IPS DF 4.7 (cell line): Measurements from ENCODE around the gene ASTN2.

Experiments
- DNase-seq: peaks from one replicate; pipeline ENCODE4 v3.0.0-alpha.2; 2013; ENCODE audit warnings: low spot score; ENCODE audit errors: extremely low read depth

The ASTN2 gene

GRCh38 chr9:117368684-117369230 is 46.1 kb downstream of the ASTN2 start:
- no peak for DNase-seq

DNA sequence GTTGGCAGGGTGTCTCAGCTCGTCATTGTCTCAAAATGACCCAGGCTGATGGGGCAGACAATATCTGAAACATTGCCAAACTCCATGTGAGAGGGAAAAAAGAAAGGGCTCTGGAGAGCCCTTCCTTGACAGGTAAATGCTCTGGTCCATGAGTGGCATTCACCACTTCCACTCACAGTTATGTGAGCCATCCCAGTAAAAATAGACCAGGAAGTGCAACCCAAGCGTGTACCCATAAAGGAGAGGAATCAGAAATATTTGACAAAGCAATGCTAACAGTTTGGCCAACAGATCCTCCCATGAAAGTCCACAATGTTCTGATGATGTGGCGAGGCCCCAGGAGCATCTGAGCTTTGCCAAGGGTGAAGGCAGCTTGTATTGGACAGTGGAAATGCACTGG is 49.4 kb downstream of the ASTN2 start:
- no peak for DNase-seq

GRCh38 chr9:117363006-117363405 is 51.9 kb downstream of the ASTN2 start:
- no peak for DNase-seq

DNA sequence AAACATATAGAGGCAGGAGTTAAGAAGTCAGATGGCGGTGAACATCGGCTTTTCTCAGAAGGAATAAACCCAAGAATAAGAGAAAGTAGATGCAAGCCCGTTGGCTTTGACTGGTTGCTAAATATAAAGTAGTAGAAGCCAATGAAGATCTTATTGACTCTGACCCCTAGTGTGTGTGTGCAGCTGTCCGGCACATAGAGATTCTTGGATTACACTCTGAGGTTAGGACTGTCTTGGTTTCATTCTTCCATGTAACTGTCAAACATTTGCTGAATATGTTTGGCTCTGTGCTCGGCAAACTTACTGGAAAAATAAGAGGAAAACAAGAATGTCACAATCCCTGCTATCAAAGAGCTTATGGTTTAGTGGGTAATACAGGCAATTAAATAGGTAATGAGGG is 54.9 kb downstream of the ASTN2 start:
- DNase-seq: no peak

DNA sequence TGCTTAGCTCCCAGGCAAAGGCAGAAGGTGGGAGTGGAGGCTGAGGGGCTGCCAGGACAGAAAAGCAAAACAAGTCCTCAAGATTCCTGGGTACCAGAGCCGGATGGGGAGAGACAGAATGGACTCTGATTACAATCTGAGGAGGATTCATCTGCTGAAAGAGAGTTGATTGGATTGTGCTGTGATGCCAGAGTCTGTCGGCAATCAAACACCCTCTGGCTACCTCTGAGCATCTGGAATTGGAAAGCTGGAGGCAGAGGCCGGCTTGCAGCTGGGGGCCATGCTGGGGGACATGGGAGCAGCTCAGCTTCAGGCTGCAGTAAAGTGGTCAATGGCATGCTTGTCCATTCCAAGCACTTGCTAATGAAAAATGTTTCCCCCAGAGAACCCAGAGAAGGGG is 59.3 kb downstream of the ASTN2 start:
- DNase-seq: no peak

- no peak for DNase-seq
Measured at GRCh38 chr9:117354997-117355396, 59.9 kb downstream of the ASTN2 start.

DNA sequence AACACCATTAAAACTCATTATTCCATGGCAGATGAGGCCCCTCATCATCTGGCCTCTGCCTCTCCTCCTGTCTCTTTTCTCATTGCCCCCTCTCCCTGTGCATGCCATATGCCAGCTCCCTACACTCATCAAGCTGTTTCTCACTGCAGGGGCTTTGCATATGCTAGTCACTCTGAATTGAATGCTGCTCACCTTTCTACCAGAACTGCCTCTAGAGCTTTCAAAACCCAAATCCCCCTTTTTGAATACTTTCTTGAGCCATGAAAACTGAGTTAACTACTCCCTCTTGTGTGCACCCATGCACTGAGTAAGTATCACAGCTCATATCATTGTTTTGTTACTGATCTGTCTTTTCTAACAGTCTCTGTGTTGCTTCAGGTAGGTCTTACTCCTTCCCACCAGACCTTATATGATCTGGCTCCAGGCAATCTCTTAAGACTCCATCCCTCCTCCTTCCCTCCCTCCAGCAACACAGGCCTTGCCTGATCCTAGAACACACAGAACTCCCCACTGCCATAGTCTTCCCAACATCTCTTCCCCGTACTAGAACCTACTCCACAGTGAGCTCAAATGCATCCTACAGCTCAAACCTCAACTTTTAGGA is 60.5 kb downstream of the ASTN2 start:
- no peak for DNase-seq

DNA sequence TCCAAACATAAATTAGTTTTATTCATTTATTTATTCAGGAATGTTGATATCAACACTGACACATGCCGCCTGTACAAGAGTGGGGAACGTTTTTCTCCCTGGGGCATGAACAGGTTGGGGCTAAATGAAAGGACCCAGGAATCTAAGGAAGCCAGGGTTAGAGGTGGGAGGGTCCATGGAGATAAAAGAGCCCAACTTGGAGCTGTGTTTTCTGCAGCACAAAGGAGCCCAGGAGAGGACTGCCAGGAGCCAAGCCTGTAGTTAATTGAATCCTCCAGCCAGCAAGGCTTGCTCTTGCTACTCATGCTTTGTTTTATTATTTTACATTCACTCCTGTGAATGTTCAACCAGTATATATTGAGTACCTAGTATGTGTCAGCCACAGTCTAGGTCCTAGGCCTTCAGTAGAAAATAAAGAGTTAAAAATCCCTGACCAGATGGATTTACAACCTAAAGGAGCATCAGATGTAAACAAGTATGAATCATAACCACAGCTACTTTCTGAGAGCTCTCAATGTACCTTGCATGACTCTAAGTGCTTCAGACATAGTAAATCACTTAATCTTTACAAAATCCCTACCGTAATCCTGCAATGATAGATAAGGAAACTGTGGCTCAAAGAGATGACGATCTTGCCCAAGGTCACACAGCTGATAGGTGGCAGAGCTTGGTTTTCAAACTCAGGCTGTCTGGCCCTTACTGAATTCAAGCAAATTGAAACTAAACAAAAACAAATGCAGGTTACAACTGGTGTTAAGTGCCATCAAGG is 69.8 kb downstream of the ASTN2 start:
- no peak for DNase-seq

DNA sequence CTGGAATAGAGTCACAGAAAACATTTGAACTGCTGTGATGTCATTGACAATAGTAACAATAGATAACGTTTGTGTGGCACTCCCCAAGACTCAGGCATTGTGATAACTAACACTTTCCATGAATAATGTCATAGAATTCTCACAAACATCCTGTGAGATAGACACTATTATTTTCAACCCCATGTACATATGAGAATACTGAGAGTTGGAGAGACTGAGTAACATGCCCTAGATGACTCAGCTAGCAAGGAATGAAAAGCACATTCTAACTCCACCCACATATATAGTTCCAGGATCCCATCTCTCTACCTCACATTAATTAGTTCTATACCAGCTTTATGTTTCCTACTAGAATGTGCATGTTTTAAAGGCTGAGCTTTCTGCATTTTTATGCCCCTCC is 71.4 kb downstream of the ASTN2 start:
- DNase-seq: no peak

GRCh38 chr9:117341151-117341550 is 73.7 kb downstream of the ASTN2 start:
- no peak for DNase-seq

- no peak for DNase-seq
Measured at GRCh38 chr9:117340422-117340821, 74.4 kb downstream of the ASTN2 start.

DNA sequence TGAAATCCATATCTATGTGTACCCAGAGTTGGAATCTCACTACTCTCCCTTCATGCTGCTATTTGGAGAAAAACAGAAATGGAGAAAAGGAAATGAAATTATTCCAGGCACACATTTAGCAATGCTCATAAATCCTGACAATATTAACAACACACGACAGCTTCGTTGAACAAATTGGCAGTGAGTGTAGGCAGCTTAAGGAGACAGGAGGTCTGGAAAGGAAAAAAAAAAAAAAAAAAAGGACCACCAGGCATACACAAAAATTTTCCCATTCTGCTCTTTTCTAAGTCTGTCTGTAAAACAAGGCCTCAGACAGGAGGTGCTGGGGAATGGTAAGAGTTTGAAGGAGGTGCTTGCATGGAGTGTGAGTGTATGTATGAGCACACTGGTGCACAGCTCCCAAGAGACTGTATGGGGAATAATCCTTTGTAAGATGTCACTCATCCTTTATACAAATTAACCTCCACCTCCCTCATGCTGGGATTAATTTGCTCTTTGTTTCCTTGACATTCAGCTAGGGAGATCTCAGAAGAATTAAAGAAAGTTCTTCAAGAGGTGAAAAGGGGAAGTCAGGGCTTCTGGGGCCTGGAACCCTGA is 78.9 kb downstream of the ASTN2 start:
- no peak for DNase-seq

DNA sequence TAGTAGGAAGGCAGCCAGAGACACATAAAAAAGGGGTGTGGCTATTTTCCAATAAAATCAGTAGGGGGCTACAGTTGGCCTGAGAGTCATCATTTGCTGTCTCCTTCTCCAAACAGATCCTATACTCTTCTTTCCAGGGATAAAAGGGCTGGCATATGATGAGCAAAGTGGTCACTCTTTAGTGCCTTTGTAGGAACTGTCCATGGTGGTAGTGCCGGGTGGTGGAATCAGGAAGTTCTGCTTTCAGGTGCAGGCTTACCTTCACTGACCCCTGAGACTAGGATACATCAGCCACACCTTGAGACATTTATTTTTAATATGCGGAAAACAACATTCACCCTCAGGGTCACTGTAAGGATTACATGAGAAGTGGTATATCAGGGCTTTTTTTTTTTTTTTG is 80.8 kb downstream of the ASTN2 start:
- DNase-seq: no peak

GRCh38 chr9:117325831-117326230 is 89.0 kb downstream of the ASTN2 start:
- no peak for DNase-seq

- no peak for DNase-seq
Measured at GRCh38 chr9:117325110-117325731, 89.6 kb downstream of the ASTN2 start.

GRCh38 chr9:117323390-117323789 is 91.5 kb downstream of the ASTN2 start:
- no peak for DNase-seq

DNA sequence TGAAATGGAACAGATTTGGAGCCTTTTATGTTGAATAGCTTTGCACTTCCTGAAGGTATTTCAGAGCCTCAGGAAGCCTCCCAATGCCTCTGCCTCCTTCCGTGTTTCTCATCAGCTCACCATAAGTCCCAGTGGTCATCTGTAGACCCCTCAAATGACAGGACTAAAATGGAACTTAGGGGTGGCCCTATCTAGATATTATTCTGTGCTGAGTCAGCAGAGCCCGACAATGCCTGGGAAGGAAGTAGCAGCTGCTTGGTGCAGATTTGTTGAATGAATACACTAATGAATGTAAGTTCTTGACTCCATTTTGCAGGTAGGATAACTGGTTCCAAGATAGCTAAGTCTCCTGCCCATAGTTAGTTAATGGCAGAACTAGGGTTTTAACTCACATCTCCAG is 97.7 kb downstream of the ASTN2 start:
- no peak for DNase-seq

GRCh38 chr9:117315236-117315635 is 99.6 kb downstream of the ASTN2 start:
- DNase-seq: no peak

- DNase-seq: no peak
Measured at GRCh38 chr9:117313989-117314388, 100.9 kb downstream of the ASTN2 start.

GRCh38 chr9:117307701-117308100 is 107.2 kb downstream of the ASTN2 start:
- DNase-seq: no peak

DNA sequence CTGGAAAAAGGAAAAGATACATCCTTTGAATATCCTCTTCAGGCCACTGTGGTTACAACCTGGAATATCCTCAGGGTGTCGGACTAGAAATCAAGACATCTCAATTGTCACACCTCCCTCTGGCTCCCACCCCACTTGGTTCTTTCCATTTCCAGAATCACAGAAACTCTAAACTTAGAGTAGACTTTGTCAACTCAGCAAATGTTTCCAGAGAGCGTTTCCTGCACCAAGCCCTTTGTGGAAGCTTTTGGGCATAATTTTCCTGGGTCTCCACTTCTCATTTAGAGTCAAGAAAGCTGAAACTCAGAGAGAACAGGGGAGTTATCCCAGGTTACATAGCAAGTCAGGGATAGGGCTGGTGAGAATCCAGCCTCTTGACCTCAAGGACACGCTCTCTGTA is 108.8 kb downstream of the ASTN2 start:
- DNase-seq: no peak

GRCh38 chr9:117305454-117305853 is 109.4 kb downstream of the ASTN2 start:
- DNase-seq: no peak
